Middle frontal gyrus (tissue), 1 donor: ENCODE data around the gene DLG2.

Experiments
- DNase-seq: peaks from one replicate; pipeline ENCODE4 v3.0.0-alpha.2; 2015; ENCODE audit warnings: low spot score; ENCODE audit errors: extremely low spot score

Gene DLG2

DNA sequence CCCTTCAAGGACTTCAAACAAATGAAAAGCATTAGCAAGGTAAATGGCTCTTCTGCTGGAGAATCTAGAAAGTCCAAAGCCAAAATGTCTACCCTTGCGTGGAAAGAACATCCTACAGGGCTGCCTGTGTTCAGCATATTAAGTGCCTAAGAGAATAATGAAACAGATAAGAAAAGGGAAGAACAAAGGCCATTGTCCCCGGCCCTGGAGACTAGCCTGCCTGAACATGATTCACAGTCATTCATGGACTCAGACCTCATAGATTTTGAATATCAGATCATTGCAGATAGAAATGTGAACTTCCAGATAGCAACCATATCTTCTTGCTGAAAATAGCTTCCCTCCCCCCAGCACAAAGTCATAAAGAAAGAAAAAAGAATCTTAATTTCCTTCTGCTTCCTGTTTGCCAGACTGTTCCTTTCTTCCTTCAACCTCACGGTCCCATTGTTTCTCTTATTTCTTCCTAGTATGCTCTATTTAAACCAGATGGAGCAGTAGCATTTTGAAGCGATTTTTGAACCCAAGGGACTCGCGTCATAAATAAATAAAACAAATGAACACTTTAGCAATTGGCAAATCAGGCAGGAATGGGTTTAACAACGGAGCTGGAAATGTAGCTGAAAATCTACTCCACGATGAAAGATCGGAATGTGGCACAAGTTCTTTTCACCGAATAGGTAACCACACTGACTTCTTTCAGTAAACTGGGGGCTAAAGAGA lies 1932.8 kb downstream of the DLG2 start:
- DNase-seq: no peak

DNA sequence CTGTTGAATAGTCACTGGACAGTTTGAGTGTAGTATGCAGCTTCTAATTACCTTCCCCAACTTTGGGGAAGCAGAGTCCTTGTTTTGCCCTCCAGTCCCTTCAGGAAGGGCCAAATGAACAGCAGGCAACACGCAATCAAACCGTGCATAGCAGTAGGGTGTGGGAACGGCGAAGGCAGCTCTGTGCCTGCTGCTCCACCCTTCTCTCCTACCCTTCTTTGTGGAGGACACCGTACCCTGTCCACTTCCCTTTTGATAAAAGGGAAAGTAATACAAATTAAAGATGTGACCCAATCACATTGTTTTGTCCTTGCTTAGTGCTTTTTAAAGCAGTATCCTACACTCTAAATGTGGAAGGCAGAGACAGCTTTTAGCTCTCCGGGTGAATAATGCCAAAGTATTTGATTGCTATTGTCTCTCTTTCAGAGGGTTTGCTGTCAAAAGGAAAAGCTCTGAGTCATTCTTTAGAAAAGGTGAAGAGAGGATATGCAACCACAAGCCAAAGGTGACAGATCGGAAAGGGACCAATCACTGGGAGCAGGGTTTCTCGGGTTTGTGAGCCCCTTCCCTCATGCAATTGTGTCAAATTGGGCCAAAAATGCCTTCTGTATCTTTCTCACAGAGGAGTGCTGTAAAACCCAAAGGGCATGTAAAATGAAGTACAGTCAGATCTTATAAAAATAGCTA lies 1933.7 kb downstream of the DLG2 start:
- DNase-seq: no peak

GRCh38 chr11:83692675-83693074 lies 1934.5 kb downstream of the DLG2 start:
- no peak for DNase-seq

DNA sequence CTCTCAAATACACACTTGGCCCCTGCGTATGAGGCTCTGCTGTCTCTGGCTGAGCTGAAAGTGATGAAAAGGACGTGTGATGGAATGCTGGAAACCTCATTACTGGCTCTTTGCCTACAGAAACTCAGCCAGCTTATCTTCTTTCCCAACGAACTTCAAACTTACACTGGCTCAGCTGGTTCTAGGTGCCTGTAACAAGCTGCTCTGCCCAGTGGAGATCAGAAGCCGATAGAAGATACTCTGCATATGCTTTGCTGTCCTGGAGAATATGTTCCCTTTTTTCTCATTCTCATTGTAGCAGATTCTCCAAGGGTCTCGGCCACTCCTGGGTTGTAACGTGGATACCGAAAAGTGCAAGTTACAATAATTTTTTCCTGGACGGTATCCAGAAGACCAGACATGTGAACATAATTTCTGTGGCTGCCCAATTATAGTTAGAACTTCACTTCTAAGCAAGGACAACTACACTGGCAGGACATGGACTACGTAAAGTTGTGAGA lies 1935.6 kb downstream of the DLG2 start:
- no peak for DNase-seq

DNA sequence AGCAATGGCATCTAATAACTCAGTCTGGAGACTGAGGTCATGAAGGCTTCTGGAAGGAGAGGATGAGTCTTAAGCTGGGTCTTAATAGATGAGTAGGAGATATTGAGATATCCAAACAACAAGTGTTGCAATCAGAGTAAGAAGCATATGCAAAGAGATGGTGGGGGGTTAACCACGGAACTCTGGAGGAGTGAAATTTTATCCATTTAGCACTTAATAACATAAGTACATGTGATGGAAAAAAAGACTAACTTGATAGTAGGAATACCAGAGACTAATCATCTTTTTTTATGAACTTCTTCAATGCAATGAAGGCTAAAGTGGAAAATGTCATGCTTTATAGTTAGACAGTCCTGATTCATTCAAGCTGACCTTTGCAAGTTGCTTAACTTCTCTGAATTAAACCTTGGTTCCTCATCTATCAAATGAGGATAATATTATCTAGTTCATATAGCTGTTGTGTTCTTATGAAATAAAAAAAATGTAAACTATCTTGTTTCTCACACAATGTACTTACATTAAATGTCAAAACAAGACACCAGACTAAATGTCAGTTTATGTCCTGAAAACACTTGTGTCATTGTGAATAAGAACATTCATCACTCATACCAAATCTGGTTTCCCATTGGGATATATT lies 1937.9 kb downstream of the DLG2 start:
- no peak for DNase-seq

- no peak for DNase-seq
These were observed 1939.4 kb downstream of the DLG2 start for GRCh38 chr11:83687787-83688186.

DNA sequence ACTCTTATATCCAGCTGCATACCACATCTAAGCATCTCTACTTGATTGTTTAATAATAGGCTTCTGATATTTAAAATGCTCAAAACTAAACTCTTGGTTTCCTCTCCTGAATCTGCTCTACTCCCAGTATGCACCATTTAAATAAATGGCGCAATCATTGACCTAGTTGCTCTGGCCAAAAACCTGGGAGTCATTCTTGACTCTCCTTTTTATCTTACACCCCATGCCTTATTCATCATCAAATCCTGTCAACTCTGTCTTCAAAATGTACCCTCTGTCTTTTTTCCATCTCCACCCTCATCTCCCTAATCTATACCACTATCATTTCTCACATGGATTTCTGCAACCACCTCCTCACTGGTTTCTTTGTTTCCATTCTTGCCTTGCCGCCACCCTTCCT lies 1941.4 kb downstream of the DLG2 start:
- DNase-seq: no peak

- no peak for DNase-seq
These were observed 1943.1 kb downstream of the DLG2 start for GRCh38 chr11:83684071-83684470.

DNA sequence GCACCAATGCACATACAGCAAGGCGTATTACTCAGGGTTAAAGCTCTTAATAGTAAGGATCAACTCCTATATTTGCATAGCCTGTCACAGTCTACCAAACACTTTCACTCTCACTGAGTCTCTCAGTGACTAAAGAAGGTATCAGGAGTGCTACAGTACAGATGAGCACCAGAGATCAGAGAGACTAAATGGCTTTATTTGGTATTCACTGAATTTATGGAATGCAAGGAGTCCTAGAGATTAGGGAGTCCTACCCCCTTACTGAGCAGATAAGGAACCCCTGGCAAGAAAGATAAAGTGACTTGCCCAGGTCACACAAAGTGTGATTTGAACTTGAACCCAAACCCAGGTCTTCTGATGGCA lies 1944.6 kb downstream of the DLG2 start:
- DNase-seq: no peak

DNA sequence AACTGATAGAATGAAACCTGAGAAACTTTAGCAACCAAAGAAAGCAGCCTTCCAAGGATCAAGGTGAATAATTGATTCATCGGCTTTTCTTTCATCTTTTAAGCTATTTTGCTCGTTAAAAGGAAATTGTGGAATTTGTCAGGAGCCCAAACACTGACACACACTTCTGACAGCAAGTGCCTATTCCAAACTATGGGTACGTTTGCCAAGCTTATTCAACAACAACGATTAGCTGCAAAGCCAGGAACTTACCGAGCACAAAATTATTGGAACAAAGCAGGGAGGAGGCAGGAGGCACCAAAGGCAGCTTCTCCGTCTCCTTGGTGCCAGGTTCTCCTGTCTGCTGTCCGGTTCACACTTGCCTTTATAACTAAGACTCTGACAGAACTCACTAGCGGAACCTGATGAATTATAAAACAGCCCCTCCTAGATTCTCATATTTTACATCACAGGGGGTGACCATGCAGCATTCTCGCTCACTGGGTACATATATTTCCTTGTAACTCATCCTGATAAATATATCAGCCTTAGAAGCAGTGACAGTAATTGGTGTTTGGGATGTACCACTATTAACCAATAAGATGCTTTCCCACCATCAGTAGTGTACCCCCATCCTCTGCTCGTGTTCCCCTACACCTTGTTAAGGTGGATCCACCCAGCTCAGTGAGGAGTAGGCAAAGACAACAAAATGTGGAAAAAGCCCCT lies 1945.1 kb downstream of the DLG2 start:
- DNase-seq: no peak

DNA sequence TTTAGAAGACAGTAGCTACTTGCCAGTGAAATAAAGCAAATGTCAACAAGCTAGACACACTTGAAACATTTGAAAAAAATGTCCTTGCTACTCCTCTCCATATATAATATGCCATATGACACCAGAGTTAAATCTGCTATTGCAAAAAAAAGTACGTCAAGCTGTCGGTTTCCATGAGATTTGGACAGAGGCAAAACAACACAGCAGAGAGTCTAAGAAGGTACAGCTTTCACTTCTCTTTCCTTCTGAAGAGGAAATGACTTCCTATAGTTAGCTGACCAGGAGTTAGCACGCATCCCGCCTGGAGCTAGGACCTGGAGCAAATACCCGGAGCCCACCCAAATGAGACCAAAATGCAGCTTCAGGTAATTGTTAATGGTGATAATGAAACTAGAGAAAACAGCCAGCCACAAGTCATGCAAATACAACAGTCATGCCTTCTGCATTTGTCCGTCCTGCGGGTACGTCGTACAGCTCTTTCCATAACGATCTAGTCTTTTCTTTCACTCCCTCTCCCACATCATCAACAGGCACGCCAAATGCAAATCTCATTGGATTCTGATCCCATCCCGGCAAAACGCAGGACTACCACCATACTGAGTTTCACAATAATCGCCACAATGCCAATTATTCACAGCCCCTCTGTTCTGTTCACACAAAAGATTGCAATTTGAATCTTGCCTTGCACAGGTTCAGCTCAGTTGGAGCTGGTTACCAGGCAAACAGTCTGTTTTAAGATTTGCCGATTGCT lies 1945.9 kb downstream of the DLG2 start:
- DNase-seq: no peak

GRCh38 chr11:83680321-83680720 lies 1946.8 kb downstream of the DLG2 start:
- DNase-seq: no peak

DNA sequence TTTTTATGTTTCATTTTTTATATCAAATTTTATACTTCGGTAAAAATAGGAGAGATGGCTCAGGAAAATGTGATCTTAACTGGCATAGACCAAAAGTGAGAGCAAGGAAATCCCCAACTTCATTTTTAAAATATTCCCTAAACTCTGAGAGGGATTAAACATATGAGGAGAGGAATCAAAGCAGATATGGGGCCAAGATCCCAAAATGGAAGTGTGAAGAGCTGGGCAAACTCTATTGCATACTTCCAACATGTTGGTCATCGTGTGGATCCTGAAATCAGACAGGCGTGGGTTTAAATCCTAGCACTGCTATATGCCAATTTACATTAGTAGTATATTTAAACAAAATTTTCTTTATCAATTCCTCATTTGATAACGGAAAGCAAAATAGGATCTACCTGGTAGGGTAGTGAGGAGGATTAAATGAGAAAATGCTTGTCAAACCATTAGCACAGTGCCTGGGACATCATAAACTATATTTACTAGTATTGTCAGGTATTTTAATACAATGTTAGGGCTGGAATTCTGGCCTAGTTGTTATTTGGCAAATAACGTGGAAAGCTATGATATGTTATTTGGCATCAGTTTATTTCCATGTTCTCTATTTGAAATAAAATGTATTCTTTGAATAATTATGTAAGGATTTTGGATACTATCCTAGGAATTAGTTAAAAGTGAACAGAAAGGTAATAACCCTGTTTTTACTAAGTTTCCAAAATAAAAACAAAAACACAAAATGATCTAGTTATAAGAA lies 1948.1 kb downstream of the DLG2 start:
- no peak for DNase-seq

DNA sequence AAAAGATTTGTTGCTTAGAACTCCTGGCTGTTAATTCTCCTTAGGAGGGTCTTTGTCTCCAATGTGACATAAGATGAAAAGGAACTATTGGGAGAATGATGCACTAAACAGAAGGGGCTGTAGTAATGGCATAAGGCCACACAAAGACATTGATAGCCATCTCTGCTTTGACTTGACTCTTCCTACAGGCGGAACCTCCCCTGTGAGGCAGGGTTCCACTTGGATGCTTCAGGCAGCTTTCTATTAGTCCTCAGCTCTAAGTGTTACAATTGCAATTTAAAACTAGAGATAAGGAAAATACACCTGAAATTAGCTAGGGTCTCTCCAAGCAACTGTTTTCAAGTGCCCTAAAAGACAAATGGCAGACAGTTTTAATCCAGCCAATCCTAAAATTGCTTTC lies 1949.4 kb downstream of the DLG2 start:
- DNase-seq: no peak

- no peak for DNase-seq
These were observed 1951.0 kb downstream of the DLG2 start for GRCh38 chr11:83676056-83676601.

GRCh38 chr11:83674102-83674896 lies 1952.8 kb downstream of the DLG2 start:
- no peak for DNase-seq

GRCh38 chr11:83671289-83671688 lies 1955.9 kb downstream of the DLG2 start:
- no peak for DNase-seq

GRCh38 chr11:83666149-83666548 lies 1961.0 kb downstream of the DLG2 start:
- DNase-seq: no peak

GRCh38 chr11:83663988-83664387 lies 1963.2 kb downstream of the DLG2 start:
- no peak for DNase-seq
